Stimulated activated CD4-positive, alpha-beta T cell treated with anti-CD3 and anti-CD28 coated beads, Interleukin-4, amount 100 ng/mL, for 4 hours (primary cell): Measurements from ENCODE around the gene SCAMP3.
"Not testable (repeated sequence)": the region's sequence is repeated elsewhere in the genome, so short reads cannot be mapped to it uniquely, and the experiment has no call there.

Source experiments
- DNase-seq, 2 experiments: peaks; one replicate each; pipeline ENCODE4 v3.0.0-alpha.2; 2020

Gene SCAMP3

DNA sequence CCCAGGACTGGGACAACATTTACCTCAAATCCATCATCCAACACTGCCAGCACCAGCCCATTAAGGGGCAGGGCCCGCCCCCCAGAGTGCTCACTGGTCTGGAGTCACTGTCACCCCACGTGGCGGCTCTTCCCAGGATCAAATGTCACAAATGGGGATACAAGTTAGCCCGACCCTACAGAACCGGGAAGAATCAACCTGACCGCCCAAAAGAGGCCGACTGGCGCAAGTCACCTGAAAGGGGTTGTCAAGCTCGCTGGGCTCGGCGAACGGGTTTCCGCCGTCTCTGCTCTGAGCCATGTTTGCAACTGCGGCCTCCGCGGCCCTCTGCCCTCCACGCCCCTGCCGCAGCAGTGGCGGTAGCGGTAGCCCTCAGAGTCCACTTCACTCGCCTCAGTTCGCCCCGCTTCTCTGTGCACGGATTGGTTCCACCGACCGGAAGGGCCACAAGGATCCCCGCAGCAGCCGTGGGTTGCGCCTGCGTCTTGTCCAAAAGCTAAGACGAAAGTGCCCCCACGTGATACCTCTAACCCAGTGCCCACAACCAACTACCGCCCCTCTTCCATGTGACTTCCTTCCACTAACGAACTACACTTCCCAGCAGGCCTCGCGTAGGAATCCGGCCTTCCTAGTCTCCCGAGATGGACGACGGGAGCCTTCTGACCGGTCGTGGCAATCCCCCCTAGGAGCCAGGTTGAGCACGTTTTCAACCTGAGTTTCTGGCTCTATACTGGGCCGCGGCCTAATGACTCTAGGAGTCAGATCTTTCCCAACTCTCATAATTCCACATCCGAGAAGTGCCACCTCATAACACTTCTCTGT lies at the start of gene SCAMP3:
TSS of gene SCAMP3 (minus strand) at position 509 of the 822 bp plus-strand sequence. CDS start at position 300, 209 bp downstream.
- peak; percentile 81 to 84 for DNase-seq

DNA sequence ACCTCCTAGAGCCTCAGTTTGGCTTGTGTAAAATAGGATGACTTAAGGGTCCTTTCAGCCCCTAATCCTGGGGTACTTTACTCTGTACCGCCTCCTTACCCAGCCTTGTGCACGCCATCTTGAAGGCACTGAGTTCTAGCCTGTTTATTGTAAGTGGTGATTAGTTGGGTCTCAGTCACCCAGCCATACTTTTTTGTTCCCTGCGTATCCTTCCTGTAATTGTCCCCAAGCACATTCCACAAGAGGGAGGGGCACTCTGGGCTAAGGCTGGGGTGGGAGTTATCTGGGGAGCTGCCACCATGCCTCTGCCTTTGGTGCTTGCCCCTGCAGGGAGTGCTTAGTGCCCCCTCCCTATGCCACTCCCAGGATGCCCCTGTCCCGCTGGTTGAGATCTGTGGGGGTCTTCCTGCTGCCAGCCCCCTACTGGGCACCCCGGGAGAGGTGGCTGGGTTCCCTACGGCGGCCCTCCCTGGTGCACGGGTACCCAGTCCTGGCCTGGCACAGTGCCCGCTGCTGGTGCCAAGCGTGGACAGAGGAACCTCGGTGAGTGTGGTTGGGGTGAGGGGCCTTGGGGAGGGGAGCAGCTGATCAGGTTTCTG lies 47.4 kb upstream of the SCAMP3 start:
- no peak for DNase-seq

DNA sequence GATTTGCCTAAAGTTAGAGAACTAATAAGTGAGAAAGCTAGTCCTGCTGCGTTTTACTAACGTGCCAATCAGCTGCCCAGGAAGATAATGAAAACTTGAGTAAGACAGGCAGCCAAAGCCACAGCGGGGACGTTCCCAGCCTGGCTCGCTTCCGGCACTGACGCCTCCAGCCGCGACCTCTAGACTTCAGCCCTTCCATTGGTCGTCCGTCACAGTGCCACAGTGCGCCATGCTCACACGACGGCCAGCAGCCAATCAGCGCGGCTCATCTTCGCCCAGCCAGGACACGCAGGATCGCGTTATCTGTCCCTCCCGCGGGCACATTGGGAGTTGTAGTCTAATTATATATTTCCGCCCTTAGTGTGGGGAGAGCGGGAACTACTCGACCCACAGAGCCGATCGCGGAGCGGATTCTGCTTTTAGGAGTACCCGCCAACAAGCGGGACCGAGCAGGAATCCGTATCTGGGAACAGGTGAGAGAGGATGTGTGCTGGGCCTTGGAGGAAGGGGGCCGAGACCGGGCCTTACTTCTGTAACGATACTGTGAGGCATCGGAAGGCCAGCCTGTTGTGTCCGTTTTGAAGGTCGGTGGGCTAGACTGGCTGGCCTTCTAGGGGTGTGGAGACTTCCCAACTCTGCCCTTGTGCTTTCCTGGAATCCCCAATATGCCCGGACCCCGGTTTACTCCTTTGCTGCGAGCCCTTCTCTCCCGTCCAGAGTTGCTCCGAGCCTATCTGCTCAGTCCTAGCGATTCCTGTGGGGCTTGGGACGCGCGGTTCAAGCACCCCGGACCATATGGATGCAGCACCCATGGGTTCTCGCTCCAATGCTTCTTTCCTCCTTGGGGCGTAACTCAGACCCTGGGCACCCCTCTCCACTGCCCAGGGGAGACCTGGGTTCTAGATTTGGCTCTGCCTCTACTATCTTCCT lies 46.6 kb upstream of the SCAMP3 start, which contains the start of gene FDPS:
TSS of gene FDPS (plus strand) at position 374 of the 930 bp plus-strand sequence. CDS start 924 bp downstream, outside the sequence.
- peak; percentile 92 to 98 for DNase-seq

DNA sequence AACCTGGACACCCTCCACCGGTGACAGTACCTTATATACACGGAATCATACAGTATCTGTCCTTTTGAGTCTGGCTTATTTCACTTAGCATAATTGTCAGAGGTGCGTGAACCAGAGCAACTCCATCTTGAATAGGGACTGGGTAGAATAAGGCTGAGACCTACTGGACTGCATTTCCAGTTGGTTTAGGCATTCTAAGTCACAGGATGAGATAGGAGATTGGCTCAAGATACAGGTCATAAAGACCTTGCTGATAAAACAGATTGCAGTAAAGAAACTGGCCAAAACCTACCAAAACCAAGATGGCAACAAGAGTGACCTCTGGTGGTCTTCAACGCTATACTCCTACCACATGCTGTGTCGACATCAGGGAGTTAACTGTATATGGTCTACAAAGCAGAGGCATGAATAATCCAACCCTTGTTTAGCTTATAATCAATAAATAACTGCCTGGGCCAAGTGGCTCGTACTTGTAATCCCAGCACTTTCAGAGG lies 45.1 kb upstream of the SCAMP3 start:
- no peak for DNase-seq

DNA sequence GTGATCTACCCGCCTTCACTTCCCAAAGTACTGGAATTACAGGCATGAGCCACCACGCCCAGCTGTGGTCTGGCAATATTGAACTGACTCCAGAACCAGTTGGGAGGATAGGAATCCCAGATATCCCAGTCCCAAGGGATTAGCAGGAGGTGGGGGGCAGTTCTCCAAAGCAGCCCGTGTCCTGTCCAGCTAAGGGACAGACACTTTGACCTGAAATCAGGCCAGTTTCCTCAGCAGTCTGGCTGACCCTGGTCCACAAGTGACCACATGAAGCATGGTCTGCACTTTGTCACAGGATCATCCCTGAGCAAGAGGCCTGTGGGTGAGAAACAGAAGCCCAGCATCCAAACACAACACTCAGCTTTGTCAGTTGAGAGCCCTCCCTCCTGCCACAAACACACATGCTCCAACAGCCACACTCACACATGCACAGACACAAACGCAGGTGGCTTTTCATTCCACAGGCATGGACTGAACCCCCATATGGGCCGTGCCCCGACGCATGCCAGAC lies 43.8 kb upstream of the SCAMP3 start:
- no peak for DNase-seq

DNA sequence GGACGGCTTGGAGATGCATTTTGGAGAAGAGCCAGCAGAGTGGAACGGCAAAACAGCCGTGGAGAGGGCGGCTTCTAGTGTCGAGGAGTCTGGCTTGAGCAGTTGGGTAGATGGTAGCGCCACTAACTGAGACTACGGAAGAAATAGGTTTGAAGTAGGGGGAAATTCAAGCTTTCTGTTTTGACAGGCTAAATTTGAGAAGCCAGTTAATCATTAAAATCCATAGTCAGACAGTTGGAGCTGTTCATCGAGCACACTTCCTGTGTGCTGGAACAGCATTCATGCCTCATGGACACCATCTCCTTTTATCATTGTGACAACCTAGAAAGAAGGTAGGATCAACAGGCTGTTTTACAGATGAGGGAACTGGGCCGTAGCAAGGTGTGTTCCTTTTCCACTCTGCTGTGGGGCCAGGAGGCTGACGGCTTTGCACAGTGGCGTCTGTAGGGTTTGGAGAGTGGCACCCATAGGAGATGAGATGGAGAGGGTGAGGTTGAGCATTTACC lies 42.5 kb upstream of the SCAMP3 start:
- DNase-seq, result no peak

DNA sequence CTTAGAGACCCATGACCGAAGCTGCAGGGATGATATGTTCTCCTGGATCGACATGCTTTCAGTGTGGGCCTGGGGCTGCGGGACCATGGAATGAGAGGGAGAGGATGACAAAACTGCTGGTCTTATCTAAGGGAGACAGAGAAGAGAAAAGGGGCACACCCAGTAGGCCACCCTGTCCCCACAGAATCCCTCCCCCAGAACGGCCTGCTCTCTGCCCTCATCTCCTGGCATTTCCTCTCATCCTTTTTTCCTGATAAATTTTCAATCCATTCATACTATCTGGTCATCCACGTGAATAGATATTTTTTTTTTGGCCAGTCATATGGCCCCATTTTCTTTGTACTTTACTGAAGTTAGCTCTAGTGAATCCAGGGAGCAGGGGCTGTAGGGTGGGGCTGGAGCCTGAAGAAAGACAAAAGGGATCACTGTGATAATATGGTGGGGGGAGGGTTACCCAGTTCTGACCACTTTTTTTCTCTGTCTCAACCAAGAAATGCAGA lies 39.2 kb upstream of the SCAMP3 start, which contains the start of gene PKLR:
TSS of gene PKLR (minus strand) at position 97 of the 500 bp plus-strand sequence. CDS start at position 54, 43 bp downstream.
- DNase-seq, result no peak

DNA sequence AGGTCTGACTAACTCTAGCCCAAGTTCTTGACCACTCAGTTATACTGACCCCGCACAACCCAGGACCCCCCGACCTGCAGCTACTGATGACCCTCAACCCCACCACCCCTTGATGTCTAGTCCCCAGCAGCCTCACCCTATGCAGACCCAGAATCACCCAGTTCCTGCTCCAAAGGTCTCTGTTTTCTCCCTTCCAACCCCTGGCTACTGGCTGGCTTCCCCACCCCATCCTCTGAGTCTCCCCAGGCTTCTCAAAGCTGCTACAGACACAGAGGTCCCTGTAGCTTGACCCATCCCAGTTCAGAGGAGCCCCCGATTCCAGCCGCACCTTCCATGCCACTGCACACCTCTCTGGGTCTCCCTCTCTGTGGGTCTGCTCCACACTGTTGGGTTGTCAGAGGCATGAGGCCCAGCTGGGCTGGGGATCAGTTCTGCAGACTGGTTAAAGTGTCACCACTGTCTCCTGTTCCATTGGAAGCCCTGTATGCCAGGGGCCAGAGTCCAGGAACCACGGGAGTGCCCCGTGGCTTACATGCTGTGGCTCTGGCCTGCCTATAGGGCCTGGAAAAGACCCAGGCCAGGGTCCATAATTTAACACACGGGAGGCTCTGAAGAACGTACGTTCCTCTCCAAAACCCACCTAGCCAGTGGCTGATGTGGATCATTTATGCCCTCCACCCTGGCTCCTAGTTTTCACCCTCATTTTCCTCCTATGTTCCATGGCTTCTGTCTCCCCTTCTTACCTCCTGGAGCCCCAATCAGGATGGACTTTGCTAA lies 38.6 kb upstream of the SCAMP3 start:
- DNase-seq, result no peak

DNA sequence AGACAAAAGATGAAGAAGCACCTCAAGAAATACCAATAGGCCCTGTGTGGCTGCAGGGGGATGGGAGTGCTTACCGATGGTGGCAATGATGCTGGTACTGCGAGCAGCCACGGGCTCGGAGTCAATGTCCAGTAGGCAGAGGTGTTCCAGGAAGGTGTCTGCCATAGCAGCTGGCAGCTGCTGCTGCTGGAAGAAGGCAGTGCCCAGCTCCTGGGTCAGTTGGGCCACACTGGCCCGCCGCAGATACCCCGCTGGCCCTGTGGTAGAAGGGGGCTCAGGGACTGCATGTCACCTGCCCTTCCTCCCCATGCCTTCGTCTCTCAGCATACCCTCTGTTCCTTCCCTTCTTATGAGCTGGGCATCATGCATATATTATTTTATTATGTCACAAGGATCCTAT lies 37.9 kb upstream of the SCAMP3 start:
- DNase-seq, result no peak

DNA sequence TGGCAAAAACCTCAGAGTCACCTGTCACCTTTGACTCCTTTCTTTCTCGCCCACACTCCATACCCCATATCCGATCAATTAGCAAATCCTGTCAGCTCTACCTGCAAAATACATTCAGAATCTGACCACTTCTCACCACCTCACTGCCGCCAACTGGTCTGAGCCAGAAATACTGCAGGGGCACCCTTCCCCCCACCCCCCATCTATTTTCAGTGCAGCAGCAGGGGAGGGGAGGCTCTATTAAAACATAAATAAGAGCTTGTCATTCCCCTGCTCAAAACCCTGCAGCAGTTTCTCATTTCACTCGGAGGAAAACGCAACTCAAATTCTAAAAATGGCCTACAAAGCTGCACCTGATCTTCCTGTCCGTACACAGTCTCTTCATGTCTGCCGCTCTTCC lies 35.2 kb upstream of the SCAMP3 start:
- no peak for DNase-seq

DNA sequence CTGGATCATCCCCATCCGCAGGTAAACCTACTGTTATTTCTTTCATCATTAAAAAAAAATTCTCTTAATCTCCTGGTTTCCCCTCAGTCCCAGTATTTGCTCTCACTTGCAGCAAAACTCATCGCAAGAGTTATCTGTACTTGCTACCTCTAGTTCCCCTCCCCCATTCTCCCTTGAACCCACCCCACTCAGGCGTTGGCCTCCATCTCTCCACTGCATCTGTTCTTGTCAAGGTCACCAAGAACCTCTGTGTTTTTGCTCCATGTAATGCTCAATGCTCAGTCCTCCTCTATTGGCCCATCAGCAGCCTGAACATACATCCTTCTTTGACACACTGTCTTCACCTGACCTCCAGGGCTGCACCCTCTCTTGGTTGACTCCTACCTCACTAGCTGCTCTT lies 34.5 kb upstream of the SCAMP3 start:
- DNase-seq, result no peak

DNA sequence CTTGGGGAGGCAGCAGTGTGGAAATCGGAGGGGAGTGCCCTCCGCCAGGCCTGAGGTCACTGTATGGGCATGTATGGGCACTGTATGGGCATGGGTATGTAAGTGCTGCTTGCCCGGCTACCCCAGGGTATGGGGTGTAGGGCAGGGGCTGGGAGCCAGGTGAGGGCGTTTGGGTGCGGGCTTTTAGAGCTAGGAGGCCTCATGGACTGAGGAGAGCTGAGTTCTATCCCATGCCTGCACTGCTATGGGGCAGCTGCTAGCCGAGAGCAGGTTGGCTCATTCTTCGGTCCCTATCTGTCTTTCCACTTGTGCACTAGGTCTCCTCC lies 33.7 kb upstream of the SCAMP3 start:
- DNase-seq, result no peak

DNA sequence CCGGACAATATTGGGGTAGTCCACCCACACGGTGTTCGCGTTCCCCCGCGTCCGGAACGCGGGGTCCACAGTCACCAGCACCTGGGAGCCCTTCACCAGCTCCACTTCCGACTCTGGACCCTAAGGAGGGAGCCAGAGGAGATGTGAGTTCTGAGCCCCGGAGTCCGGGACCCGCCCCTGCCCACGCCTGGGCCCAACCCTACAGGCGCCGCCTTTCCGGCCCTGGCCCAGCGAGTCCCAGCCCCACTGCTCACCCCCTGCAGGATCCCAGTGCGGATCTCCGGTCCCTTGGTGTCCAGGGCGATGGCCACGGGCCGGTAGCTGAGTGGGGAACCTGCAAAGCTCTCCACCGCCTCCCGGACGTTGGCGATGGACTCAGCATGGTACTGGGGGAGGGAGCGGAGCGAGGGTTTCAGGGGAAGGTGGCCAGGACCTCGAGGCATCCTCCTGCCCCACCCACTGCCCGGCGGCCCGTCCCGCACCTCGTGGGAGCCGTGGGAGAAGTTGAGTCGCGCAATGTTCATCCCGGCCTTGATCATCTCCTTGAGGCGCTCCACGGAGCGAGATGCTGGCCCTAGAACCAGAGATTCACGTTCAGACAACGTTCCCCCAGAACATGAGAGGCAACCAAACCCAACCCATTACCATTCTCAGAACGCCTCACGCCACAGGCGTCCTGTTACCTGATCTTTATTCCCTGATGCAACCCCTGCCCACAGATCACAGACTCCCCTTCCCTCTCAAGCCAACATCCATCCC lies 33.2 kb upstream of the SCAMP3 start:
- no peak for DNase-seq

DNA sequence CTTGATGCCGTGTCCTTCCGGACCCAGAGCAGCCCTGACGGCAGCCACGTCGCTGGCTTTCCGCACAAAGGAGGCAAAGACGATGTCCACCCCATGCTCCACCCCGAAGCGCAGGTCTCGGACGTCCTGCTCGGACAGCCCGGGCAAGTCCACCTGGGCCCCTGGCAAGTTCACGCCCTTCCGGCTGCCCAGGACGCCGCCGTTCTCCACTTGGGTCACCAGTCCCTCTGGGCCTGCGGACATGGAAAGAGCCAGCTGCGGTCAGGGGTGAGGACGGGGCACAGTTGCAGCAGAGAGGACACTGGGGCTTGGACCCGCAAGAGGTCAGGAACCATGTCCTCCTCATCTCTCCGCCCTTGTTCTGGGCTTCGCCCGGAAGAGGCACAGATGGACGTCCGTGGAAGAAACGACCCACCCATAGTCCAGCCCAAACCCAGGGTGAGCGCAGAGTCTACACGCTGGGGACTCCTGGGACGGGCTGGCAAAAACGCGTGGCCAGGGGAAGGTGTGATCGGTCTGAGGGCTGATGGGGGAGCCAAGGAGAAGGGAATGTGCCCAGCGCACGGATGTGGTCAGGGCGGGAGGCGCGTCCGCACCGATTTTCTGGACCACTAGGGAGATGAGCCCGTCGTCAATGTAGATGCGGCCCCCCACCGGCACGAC lies 32.5 kb upstream of the SCAMP3 start:
- DNase-seq, result no peak

DNA sequence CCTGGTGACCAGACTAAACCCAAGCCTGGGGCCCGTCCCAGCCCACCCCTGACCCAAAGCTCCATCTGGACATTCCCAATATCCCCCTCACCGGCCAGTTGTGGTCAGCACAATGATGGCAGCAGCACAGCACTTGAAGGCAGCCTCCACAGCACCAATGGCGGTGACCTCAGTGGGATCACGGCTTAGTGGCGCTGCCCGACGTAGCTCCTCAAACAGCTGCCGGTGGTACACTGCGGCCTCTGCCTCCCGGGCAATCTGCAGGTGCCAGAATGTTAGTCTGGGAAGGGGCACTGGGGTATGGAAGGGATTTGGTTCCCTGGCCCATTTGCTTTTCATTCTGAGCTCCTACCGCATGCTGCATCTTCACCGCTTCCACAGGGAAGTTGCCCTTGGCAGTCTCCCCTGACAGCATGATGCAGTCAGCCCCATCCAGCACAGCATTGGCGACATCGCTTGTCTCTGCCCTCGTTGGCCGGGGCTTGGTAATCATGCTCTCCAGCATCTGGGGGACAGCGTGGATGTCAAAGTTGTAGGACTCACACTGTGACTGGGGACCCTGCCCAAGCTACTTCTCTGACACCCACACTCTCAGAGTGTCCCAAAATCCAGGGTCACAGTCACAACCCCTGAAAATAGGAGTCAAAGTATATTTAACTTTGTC lies 31.1 kb upstream of the SCAMP3 start:
- no peak for DNase-seq

DNA sequence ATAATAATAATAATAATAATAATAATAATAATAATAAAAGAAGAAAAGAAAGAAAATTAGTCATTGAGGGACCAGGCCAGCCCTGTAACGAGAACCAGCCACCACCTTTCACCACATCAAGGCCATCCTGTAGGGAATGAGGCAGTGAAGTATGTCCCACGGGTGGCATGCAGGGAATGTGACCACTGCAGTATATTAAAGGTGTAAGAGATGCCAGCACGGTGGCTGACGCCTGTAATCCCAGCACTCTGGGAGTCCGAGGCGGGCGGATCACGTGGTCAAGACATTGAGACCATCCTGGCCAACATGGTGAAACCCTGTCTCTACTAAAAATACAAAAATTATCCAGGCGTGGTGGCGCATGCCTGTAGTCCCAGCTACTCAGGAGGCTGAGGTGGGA lies 28.8 kb upstream of the SCAMP3 start:
- DNase-seq, result not testable (repeated sequence)

DNA sequence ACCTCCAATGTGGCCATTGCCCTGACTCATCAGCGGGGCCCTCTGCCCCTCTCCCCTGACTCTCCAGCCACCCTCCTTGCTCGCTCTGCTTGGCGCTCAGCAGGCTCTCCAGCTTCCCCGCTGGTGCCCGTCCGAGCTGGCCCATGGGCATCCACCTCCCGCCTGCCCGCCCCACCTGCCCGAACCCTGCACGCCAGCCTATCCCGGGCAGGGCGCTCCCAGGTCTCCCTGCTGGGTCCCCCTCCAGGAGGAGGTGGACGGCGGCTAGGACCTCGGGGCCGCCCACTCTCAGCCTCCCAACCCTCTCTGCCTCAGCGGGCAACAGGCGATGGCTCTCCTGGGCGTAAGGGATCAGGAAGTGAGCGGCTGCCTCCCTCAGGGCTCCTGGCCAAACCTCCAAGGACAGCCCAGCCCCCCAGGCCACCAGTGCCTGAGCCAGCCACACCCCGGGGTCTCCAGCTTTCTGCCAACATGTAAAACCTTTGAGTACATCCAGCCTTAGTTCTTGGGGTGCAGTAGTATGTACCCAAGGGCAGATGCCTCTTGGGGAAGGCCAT lies 25.9 kb upstream of the SCAMP3 start:
- no peak for DNase-seq

DNA sequence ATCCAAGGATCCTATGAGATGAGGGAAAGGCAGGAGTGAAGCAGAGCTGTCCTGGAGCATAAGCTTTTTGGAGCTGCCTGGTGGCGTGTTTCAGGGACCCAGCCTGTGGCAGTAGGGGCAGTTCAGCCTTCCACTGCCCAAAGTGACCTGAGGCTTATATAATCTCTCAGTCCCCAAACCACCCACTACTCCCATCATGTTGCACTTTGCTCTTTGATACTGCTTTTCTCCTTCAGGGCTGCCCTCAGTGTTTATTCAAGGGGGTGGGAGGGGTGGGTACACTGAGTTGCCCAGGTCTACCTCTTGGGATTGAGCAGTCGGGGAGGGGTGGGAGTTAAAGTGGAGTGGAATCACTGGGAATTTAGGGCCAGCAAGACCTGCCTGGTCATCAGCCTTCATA lies 24.4 kb upstream of the SCAMP3 start:
- no peak for DNase-seq

DNA sequence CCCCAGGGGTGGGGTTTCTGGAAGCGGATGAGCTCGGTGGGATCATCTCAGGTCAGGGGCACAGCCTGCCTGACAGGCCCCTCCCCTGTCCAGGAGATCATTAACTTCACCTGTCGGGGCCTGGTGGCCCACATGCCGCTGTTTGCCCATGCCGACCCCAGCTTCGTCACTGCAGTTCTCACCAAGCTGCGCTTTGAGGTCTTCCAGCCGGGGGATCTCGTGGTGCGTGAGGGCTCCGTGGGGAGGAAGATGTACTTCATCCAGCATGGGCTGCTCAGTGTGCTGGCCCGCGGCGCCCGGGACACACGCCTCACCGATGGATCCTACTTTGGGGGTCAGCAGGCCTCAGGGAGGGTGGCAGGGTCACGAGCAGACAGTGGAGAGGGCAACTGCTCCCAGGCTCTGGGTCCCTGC lies 23.5 kb upstream of the SCAMP3 start:
- no peak for DNase-seq
